ENCODE measurements around the gene CCND1. TPM values are rescaled to one million over a fixed set of nuclear protein-coding genes. Genes with fewer than 3 reads are reported as not detected.

Gene CCND1
- total RNA-seq, 1 donor from 2014 or later = 112 TPM

- no peaks in the 10 kb centered on the region for H3K36me3 ChIP-seq
- no peak overlapping the region for H3K4me3 ChIP-seq
- TF ChIP-seq POLR2AphosphoS5 (IDR thresholded peaks at IDR 0.05; ENCODE audit: insufficient read depth in 1 of 2, low read depth in 1 of 2) = no peak
- DNase-seq (ENCODE audit: extremely low spot score in 2 of 2) = no peak
- no peaks in the 10 kb centered on the region for H3K27me3 ChIP-seq
- no peaks in the 10 kb centered on the region for H3K9me3 ChIP-seq
- H3K27ac ChIP-seq = no peak overlapping the region
- H3K4me1 ChIP-seq = no peaks in the 10 kb centered on the region
- intact Hi-C loops (cut with DNase I) = no loop called here
These were observed 16.7 kb upstream of the CCND1 start for GRCh38 chr11:69624293-69624692.

DNA sequence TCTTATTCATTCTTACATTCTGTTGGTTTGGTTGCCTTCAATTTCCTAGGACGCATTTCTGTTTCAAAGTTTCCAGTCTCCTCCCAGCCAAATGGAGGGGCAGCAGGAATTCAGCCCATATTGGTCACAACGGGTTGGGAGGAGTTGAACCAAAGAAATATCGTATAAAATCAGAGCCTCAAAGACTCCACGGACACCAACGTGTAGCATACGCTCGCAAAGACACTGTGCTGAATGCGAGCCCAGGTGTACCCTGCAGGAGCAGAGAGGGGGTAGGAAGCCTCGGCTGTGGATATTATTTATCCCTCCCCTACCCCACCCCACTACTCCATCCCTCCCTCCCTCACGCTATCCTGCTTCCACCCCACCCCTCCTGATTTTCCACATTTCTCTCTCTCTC, 15.5 kb upstream of the CCND1 start:
- TF ChIP-seq, protein P1, sequence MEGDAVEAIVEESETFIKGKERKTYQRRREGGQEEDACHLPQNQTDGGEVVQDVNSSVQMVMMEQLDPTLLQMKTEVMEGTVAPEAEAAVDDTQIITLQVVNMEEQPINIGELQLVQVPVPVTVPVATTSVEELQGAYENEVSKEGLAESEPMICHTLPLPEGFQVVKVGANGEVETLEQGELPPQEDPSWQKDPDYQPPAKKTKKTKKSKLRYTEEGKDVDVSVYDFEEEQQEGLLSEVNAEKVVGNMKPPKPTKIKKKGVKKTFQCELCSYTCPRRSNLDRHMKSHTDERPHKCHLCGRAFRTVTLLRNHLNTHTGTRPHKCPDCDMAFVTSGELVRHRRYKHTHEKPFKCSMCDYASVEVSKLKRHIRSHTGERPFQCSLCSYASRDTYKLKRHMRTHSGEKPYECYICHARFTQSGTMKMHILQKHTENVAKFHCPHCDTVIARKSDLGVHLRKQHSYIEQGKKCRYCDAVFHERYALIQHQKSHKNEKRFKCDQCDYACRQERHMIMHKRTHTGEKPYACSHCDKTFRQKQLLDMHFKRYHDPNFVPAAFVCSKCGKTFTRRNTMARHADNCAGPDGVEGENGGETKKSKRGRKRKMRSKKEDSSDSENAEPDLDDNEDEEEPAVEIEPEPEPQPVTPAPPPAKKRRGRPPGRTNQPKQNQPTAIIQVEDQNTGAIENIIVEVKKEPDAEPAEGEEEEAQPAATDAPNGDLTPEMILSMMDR (IDR thresholded peaks at IDR 0.05) = no peak
- TF ChIP-seq POLR2AphosphoS5 (IDR thresholded peaks at IDR 0.05; ENCODE audit: insufficient read depth in 1 of 2, low read depth in 1 of 2) (no peak), POLR2A (IDR thresholded peaks at IDR 0.05) (no peak)
- intact Hi-C loops (cut with DNase I) = no loop called here

DNA sequence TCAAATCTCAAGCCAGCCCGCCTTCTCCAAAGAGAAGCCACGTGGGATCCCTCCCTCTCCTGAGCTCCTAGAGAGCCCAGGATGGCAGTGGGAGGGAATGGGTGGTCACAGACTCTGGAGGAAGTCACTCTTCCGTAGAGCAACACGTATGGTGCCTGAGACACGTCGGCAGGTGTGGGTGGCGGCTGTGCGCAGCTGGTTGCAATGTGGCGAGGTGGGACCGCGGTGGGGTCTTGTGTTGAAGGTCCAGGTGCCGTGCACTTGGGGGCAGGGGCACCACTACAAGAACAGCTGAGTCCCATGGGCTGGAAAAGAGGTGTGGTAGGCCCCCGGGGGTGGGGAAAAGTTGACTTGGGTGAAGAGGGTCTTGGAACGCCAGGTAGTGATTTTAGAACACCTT, 13.4 kb upstream of the CCND1 start:
- no peak for DNase-seq (ENCODE audit: extremely low spot score in 2 of 2)
- Histone ChIP-seq H3K36me3 (no peaks in the 10 kb centered on the region), H3K4me1 (no peaks in the 10 kb centered on the region), H3K4me3 (no peak overlapping the region), H3K9me3 (no peaks in the 10 kb centered on the region), H3K27me3 (no peaks in the 10 kb centered on the region), H3K27ac (no peak overlapping the region)
- intact Hi-C loops (cut with DNase I) = no loop called here
- TF ChIP-seq, protein P1 (IDR thresholded peaks at IDR 0.05) = no peak
- TF ChIP-seq POLR2A (IDR thresholded peaks at IDR 0.05) (no peak), POLR2AphosphoS5 (IDR thresholded peaks at IDR 0.05; ENCODE audit: insufficient read depth in 1 of 2, low read depth in 1 of 2) (no peak)

More for the DNA sequence above, 15.5 kb upstream of the CCND1 start:
- H3K27ac ChIP-seq = no peak overlapping the region
- no peaks in the 10 kb centered on the region for H3K36me3 ChIP-seq
- H3K27me3 ChIP-seq = no peaks in the 10 kb centered on the region
- no peak overlapping the region for H3K4me3 ChIP-seq
- no peaks in the 10 kb centered on the region for H3K9me3 ChIP-seq
- no peaks in the 10 kb centered on the region for H3K4me1 ChIP-seq
- no peak for DNase-seq (ENCODE audit: extremely low spot score in 2 of 2)

DNA sequence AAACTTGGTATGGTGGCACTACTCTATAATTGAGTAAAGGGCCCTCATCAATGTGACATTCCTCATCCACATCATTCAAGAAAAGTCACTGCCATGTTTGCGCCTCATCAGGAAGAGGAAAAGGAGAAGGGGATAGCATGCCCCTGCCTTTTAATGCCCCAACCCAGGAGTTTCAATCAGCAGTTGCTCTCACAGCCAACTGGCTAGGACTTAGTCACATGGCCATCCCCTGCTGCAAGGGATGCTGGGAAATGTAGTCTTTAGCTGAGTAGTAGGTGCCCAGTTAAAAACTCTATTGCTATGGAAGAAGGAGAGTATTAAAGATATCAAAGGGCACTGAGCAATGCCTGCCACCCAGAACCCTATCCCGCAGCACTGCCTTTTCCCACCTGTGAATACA, 10.9 kb upstream of the CCND1 start:
- DNase-seq (ENCODE audit: extremely low spot score in 2 of 2) = no peak
- H3K4me1 ChIP-seq = no peaks in the 10 kb centered on the region
- H3K4me3 ChIP-seq = no peak overlapping the region
- H3K9me3 ChIP-seq = no peaks in the 10 kb centered on the region
- TF ChIP-seq POLR2AphosphoS5 (IDR thresholded peaks at IDR 0.05; ENCODE audit: insufficient read depth in 1 of 2, low read depth in 1 of 2) (no peak), POLR2A (IDR thresholded peaks at IDR 0.05) (no peak)
- TF ChIP-seq, protein P1 (IDR thresholded peaks at IDR 0.05) = no peak
- H3K27ac ChIP-seq = no peak overlapping the region
- no peaks in the 10 kb centered on the region for H3K27me3 ChIP-seq
- intact Hi-C loops (cut with DNase I) = no loop called here
- no peaks in the 10 kb centered on the region for H3K36me3 ChIP-seq

GRCh38 chr11:69630424-69630823, 10.5 kb upstream of the CCND1 start:
- no peak for DNase-seq (ENCODE audit: extremely low spot score in 2 of 2)
- H3K9me3 ChIP-seq = no peaks in the 10 kb centered on the region
- H3K36me3 ChIP-seq = no peaks in the 10 kb centered on the region
- H3K27ac ChIP-seq = no peak overlapping the region
- H3K4me3 ChIP-seq = no peak overlapping the region
- intact Hi-C loops (cut with DNase I) = no loop called here
- TF ChIP-seq, protein P1 (IDR thresholded peaks at IDR 0.05) = no peak
- no peak for TF ChIP-seq POLR2AphosphoS5 (IDR thresholded peaks at IDR 0.05; ENCODE audit: insufficient read depth in 1 of 2, low read depth in 1 of 2)
- no peak for TF ChIP-seq POLR2A (IDR thresholded peaks at IDR 0.05)
- no peaks in the 10 kb centered on the region for H3K4me1 ChIP-seq
- H3K27me3 ChIP-seq = no peaks in the 10 kb centered on the region

Data from vagina (tissue), 2 donors.